GM19239 (cell line): ENCODE measurements around the gene IFIT5.
"Not testable (repeated sequence)": the region's sequence is repeated elsewhere in the genome, so short reads cannot be mapped to it uniquely, and the experiment has no call there.

Experiments
- DNase-seq: peaks from one replicate; pipeline ENCODE4 v3.0.0; 2011; ENCODE audit warnings: low spot score; ENCODE audit not compliant: insufficient read length
- FAIRE-seq: peaks from 2 replicates; lab custom pipeline; 2011; peaks lifted over from hg19 to GRCh38; lab: Jason Lieb, UNC

Gene IFIT5

GRCh38 chr10:89391907-89392756 lies 22.2 kb upstream of the IFIT5 start, which contains the start of gene IFIT1:
TSS of gene IFIT1 (plus strand) at chr10:89392623. CDS start at chr10:89392713, 90 bp downstream.
- DNase-seq (no peak), FAIRE-seq (peak; percentile 99)

- DNase-seq: no peak
- FAIRE-seq: no peak
Measured at GRCh38 chr10:89392974-89393373, 21.4 kb upstream of the IFIT5 start.

- no peak for DNase-seq
- FAIRE-seq: peak; percentile 87
Measured at GRCh38 chr10:89393898-89394297, 20.5 kb upstream of the IFIT5 start.

GRCh38 chr10:89395141-89395540 lies 19.2 kb upstream of the IFIT5 start:
- FAIRE-seq: peak; percentile 4
- DNase-seq: no peak

GRCh38 chr10:89398003-89398749 lies 16.2 kb upstream of the IFIT5 start:
- no peak for DNase-seq
- no peak for FAIRE-seq

- peak; percentile 62 for FAIRE-seq
- no peak for DNase-seq
Measured at GRCh38 chr10:89399956-89400355, 14.4 kb upstream of the IFIT5 start.

GRCh38 chr10:89403043-89403442 lies 11.3 kb upstream of the IFIT5 start:
- FAIRE-seq (no peak), DNase-seq (no peak)

- FAIRE-seq: no peak
Measured at GRCh38 chr10:89404104-89405047, 10.0 kb upstream of the IFIT5 start.

GRCh38 chr10:89406178-89406577 lies 8.2 kb upstream of the IFIT5 start:
- not testable (repeated sequence) for FAIRE-seq

More at GRCh38 chr10:89404104-89405047, 10.0 kb upstream of the IFIT5 start:
- DNase-seq: no peak

GRCh38 chr10:89407792-89408191 lies 6.6 kb upstream of the IFIT5 start:
- DNase-seq, FAIRE-seq: not testable (repeated sequence)

More at GRCh38 chr10:89406178-89406577, 8.2 kb upstream of the IFIT5 start:
- DNase-seq: not testable (repeated sequence)

GRCh38 chr10:89409282-89409681 lies 5.1 kb upstream of the IFIT5 start:
- DNase-seq, FAIRE-seq: not testable (repeated sequence)

- not testable (repeated sequence) for DNase-seq, FAIRE-seq
Measured at GRCh38 chr10:89410551-89410950, 3.8 kb upstream of the IFIT5 start.

GRCh38 chr10:89411135-89411534 lies 3.2 kb upstream of the IFIT5 start:
- not testable (repeated sequence) for FAIRE-seq, DNase-seq

- DNase-seq, FAIRE-seq: not testable (repeated sequence)
Measured at GRCh38 chr10:89412276-89412675, 2.1 kb upstream of the IFIT5 start.

GRCh38 chr10:89413398-89413912 lies 913 bp upstream of the IFIT5 start:
- DNase-seq: no peak
- FAIRE-seq: no peak

GRCh38 chr10:89414879-89415821 lies 782 bp downstream of the IFIT5 start:
- FAIRE-seq: peak; percentile 82
- no peak for DNase-seq

GRCh38 chr10:89416465-89416864 lies 2.1 kb downstream of the IFIT5 start:
- FAIRE-seq (no peak), DNase-seq (no peak)

GRCh38 chr10:89419548-89419947 lies 5.2 kb downstream of the IFIT5 start:
- DNase-seq (no peak), FAIRE-seq (peak; percentile 80)
